ENCODE results near the gene DNAH10. TPM values are rescaled to one million over a fixed set of nuclear protein-coding genes. Genes with fewer than 3 reads are reported as not detected.

Gene DNAH10
- total and polyA plus RNA-seq, 2 of the 4 experiments (the other 2 are of a cell fraction) = 0.18 to 0.22 TPM

DNA sequence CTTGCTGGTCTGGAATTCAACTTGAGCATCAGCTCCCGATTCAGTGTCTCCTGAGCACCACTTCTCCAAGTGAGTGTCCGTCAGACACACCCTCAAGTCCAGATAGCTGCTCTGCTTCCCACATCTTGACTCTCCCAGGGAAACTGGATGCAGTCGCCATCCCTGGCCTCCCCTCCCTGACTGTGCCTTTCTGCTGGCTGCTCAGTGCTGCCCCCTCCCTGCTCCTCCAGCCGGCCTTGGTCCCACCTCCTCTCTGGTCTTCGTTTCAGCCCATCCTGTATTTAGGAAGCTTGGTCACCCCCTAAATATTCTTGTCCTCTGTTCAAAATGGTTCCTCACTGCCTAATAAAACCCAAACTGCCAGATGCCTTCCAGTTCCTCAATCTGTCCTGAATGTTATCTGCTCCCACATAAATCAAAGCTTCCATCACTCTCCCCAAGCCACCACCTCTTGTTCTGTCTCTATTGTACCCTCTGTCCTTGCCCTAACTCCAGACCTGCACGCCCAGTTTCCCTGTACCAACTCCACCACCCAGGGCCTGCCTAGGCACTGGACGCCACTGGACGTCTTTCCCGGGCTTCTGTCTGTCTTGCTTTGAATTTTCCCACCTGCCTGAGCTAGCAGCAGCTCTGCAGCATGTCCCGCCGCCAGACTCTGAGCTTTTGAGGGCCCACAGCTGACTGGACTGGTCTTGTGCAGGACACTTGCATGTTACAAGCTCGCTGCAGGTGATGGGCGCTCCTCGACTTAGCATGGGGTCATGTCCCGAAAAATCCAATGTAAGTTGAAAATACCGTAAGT is 176.8 kb downstream of the DNAH10 start:
- H2BK120ac ChIP-seq (ENCODE audit: low read depth, low read length) = no peak overlapping the region
- H2AK5ac ChIP-seq (ENCODE audit: low read depth, low read length) = peak overlapping the region; percentile 5; the same call in 1 of the 2 replicates
- peaks cover 4% of the 10 kb centered on the region for H4K20me1 ChIP-seq (ENCODE audit: insufficient read depth, low read length)
- ChIA-PET POLR2A (ENCODE audit: unreplicated experiment) (no interaction called here), CTCF (interaction anchor here (0.6 to 0.9 kb wide), 3 partner anchors 13 to 28 kb away, joined by 3 to 5 read pairs (median 3); no protein-coding TSS in a partner anchor)
- no peak overlapping the region for H2BK15ac ChIP-seq (ENCODE audit: low read depth, low read length)
- H3K23ac ChIP-seq (ENCODE audit: low read depth, low read length) = no peak overlapping the region
- no peak for DNase-seq
- H3K4me3 ChIP-seq (ENCODE audit: insufficient read depth, low read depth, low read length) = no peak overlapping the region
- in situ Hi-C loops (cut with MboI; ENCODE audit: low sequenced_read_pairs) = no loop called here
- H3K4me2 ChIP-seq (ENCODE audit: low read depth, low read length) = no peak overlapping the region
- H3K9ac ChIP-seq (ENCODE audit: low read depth, low read length) = no peak overlapping the region
- H3K9me1 ChIP-seq (ENCODE audit: insufficient read depth, low read length) = peaks cover 12% of the 10 kb centered on the region; the same call in 1 of the 2 replicates
- H3K27ac ChIP-seq (ENCODE audit: insufficient read depth, low read length) = no peak overlapping the region
- no peak overlapping the region for H4K91ac ChIP-seq (ENCODE audit: insufficient read depth, low read depth, low read length)
- peak overlapping the region; percentile 50 for H3K14ac ChIP-seq (replicated peaks; ENCODE audit: low read depth, low read length)
- peak overlapping the region; percentile 58; the same call in 1 of the 2 replicates for H3K4ac ChIP-seq (ENCODE audit: low read depth, low read length)
- no peak overlapping the region for H2BK5ac ChIP-seq (ENCODE audit: low read depth, low read length, poor library complexity, severe bottlenecking)
- peaks cover 47% of the 10 kb centered on the region for H3K36me3 ChIP-seq (ENCODE audit: control insufficient read depth, insufficient read depth, low read length)
- H3K18ac ChIP-seq (ENCODE audit: low read depth, low read length) = no peak overlapping the region
- no peaks in the 10 kb centered on the region for H3K27me3 ChIP-seq (ENCODE audit: control insufficient read depth, insufficient read depth, low read length)
- dilution Hi-C loops (cut with HindIII; ENCODE audit: low sequenced_read_pairs, unreplicated experiment) = no loop called here
- peak overlapping the region; percentile 16 for H2AFZ ChIP-seq (replicated peaks; ENCODE audit: low read length, poor library complexity)
- no TSS peak for BruUV-seq (replicated peaks)
- peaks cover 16% of the 10 kb centered on the region for H3K4me1 ChIP-seq (ENCODE audit: control insufficient read depth, insufficient read depth, low read length)
- intact Hi-C loops (cut with micrococcal nuclease) = no loop called here
- peaks cover 0 to 21% of the 10 kb centered on the region in 2 experiments; a peak in 3 of 4 replicates for H3K79me1 ChIP-seq (ENCODE audit: low read depth in 1 of 2, low read length in 2 of 2)
- ATAC-seq (ENCODE audit: low read depth) = peak; percentile 33; the same call in 1 of the 2 replicates
- H3K9me3 ChIP-seq (ENCODE audit: control insufficient read depth, insufficient read depth, low read length) = peaks cover 6% of the 10 kb centered on the region
- H2BK20ac ChIP-seq (ENCODE audit: low read depth, low read length) = no peak overlapping the region; the same call in 1 of the 2 replicates
- H4K5ac ChIP-seq (ENCODE audit: low read depth, low read length) = no peak overlapping the region
- H3K56ac ChIP-seq (ENCODE audit: extremely low read depth, insufficient read depth, low read length) = no peak overlapping the region
- WGBS, 2 experiments (ENCODE audit: extremely low coverage in 2 of 2, insufficient read length in 1 of 2) = 89% methylated on average over 16 of the region's 16 CpGs; no CpG with 5 or more reads in 1 of the 2 experiments
- peak overlapping the region; percentile 78 for H2AK9ac ChIP-seq (replicated peaks; ENCODE audit: low read depth, low read length, poor library complexity)
- peak overlapping the region in 1 of 2 experiments; percentile 46; a peak in 1 of 4 replicates for H4K8ac ChIP-seq (ENCODE audit: low read depth in 2 of 2, low read length in 2 of 2)
- TF ChIP-seq, protein P1, sequence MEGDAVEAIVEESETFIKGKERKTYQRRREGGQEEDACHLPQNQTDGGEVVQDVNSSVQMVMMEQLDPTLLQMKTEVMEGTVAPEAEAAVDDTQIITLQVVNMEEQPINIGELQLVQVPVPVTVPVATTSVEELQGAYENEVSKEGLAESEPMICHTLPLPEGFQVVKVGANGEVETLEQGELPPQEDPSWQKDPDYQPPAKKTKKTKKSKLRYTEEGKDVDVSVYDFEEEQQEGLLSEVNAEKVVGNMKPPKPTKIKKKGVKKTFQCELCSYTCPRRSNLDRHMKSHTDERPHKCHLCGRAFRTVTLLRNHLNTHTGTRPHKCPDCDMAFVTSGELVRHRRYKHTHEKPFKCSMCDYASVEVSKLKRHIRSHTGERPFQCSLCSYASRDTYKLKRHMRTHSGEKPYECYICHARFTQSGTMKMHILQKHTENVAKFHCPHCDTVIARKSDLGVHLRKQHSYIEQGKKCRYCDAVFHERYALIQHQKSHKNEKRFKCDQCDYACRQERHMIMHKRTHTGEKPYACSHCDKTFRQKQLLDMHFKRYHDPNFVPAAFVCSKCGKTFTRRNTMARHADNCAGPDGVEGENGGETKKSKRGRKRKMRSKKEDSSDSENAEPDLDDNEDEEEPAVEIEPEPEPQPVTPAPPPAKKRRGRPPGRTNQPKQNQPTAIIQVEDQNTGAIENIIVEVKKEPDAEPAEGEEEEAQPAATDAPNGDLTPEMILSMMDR (conservative IDR thresholded peaks at IDR 0.05; ENCODE audit: low read depth, low read length) = peak; percentile 39
- no peak for TF ChIP-seq MXI1 (IDR thresholded peaks at IDR 0.05; ENCODE audit: borderline replicate concordance, low read depth, low read length)
- no peak for TF ChIP-seq CEBPB (IDR thresholded peaks at IDR 0.05; ENCODE audit: low read depth, low read length)
- no peak for TF ChIP-seq BHLHE40 (IDR thresholded peaks at IDR 0.05; ENCODE audit: low read depth, low read length)
- peak; percentile 29; the same call in 1 of the 2 replicates for TF ChIP-seq RAD21 (IDR thresholded peaks at IDR 0.05; ENCODE audit: low read length)
- TF ChIP-seq, protein P2, sequence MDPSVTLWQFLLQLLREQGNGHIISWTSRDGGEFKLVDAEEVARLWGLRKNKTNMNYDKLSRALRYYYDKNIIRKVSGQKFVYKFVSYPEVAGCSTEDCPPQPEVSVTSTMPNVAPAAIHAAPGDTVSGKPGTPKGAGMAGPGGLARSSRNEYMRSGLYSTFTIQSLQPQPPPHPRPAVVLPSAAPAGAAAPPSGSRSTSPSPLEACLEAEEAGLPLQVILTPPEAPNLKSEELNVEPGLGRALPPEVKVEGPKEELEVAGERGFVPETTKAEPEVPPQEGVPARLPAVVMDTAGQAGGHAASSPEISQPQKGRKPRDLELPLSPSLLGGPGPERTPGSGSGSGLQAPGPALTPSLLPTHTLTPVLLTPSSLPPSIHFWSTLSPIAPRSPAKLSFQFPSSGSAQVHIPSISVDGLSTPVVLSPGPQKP (IDR thresholded peaks at IDR 0.05; ENCODE audit: borderline replicate concordance, low read depth, low read length) = no peak
- no peak for TF ChIP-seq RFX5 (IDR thresholded peaks at IDR 0.05; ENCODE audit: low read depth, low read length)
- TF ChIP-seq FOS (IDR thresholded peaks at IDR 0.05; ENCODE audit: low read depth, low read length) = no peak
- TF ChIP-seq, protein P3, sequence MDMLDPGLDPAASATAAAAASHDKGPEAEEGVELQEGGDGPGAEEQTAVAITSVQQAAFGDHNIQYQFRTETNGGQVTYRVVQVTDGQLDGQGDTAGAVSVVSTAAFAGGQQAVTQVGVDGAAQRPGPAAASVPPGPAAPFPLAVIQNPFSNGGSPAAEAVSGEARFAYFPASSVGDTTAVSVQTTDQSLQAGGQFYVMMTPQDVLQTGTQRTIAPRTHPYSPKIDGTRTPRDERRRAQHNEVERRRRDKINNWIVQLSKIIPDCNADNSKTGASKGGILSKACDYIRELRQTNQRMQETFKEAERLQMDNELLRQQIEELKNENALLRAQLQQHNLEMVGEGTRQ (IDR thresholded peaks at IDR 0.05; ENCODE audit: low read depth, low read length) = no peak
- 0 out of 2 replicates have a peak, but pooled peaks have one; percentile 3 for TF ChIP-seq SMC3 (IDR thresholded peaks at IDR 0.05; ENCODE audit: low read depth, low read length)
